ENCODE results near the gene GNAO1.

The GNAO1 gene

GRCh38 chr16:56348168-56349085 lies 157.1 kb downstream of the GNAO1 start:
- DNase-seq (ENCODE audit: low read depth in 2 of 2) = no peak

- no peak for DNase-seq (ENCODE audit: low read depth in 2 of 2)
Measured at GRCh38 chr16:56349086-56349415, 157.8 kb downstream of the GNAO1 start.

DNA sequence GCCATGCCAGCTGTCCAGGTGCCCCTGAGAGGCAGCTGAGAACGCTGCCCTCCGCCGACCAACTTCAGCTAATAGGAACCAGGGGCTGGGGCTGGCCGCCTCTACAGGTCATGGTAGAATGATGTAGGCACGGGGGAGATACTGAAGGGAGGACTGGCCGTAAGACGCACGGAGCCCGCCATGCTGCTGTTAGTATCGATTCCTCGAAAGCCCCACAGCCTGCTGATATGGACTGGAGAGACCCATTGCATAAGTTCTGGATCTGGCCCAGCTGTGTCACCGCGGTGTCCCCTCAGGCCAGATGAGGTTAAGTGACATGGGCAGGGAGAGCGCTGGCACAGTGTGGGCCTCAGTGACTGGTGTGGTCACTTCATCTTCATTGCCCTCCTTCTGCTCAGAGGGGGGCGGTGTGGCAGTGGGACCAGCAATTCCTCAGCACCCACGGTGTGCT lies 158.4 kb downstream of the GNAO1 start:
- DNase-seq (ENCODE audit: low read depth in 2 of 2) = no peak

DNA sequence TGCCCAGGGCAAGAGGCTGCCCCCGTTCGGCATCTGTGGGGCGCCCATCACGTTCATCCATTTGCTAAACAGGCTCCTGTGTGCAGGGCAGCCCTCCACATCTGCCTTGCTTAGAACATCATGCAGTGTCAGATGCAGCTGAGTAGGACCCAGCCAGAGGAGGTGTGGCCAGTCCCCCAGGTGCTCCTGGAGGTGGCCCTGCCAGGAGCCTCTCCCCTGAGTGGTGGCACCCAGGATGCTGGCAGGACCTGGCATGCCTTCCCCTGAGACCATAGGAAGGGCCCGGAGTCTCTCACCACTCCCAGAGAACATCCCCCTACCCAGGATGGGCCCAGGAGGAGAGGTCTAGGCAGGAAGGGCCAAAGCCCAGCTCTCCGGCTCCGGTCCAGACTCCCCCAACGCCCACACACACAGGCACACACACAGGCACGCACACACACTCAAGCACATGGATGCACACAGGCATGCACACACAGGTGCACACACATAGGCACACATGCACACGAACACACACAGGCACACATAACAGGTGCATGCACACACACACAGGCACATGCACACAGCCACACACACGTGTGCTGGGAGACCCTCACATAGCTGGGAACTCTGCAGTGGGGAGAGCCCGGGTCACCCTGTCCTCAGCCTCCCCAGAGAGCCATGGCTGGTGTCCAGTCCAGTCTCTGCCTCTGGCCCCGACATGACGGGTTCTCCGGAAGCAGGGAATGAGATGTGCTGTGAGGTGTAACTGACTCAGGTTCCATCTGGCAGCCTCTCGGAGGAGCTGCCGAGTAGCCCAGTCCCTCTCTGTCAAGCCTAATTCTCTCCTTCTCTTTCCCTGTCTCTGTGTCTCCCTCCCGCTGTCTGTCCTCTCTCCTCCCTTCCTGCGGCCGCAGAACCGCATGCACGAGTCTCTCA lies 159.5 kb downstream of the GNAO1 start:
- DNase-seq (ENCODE audit: low read depth in 2 of 2) = no peak

- DNase-seq (ENCODE audit: low read depth in 2 of 2) = no peak
Measured at GRCh38 chr16:56351481-56351880, 160.2 kb downstream of the GNAO1 start.

- DNase-seq (ENCODE audit: low read depth in 2 of 2) = no peak
Measured at GRCh38 chr16:56352351-56353053, 161.2 kb downstream of the GNAO1 start.

DNA sequence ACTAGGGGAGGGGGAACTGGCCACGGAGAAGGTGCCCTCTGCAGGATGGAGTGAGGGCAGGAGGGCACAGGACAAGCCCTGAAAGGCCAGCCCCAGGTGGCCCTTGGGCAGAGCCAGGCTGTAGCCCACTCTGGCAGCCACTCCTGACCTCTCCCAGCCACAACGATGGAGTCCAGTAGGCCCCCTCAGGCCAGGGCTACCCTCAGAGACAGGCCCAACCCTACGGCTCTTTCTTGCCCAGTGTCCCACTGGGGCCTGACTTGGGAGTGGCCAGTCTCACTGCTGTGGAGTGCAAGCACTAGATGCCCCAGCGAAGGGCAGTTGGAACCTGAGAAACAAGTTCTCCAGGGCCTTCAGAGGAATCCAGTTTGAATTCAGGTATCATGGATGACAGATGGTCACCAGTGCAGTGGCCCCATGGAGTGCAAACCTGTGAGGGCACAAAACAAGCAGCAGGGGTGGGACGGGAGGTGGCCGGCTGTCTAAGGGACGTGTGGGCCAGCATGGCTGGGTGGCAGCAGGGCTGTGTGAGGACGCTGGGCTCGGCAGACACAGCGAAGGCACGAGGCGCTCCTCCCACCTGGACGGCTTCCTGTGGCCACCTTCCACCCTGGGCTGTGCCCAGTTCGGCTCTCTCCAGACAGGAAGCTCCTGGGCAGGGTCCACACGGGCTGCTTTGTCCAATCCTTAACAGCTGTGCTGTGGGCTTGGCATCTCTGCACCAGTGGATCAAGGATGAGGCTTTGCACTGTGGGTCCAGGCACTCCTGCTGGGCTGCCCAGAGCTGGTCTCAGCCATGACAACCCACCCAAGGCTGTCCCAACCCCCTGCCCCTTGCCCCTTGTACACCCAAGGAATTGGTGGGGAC lies 162.0 kb downstream of the GNAO1 start:
- DNase-seq (ENCODE audit: low read depth in 2 of 2) = no peak

GRCh38 chr16:56354016-56354415 lies 162.7 kb downstream of the GNAO1 start:
- DNase-seq (ENCODE audit: low read depth in 2 of 2) = no peak

DNA sequence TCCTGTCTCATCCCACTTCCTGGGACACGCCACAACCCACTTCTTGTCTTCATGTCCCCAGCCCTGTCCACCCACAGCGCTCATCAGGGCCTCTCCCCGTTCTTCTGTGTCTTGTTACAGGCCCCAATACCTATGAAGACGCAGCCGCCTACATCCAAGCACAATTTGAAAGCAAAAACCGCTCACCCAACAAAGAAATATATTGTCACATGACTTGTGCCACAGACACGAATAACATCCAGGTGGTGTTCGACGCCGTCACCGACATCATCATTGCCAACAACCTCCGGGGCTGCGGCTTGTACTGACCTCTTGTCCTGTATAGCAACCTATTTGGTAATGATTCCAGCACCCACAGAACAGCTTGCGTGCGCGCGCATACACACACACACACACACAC lies 163.5 kb downstream of the GNAO1 start:
- no peak for DNase-seq (ENCODE audit: low read depth in 2 of 2)

- no peak for DNase-seq (ENCODE audit: low read depth in 2 of 2)
Measured at GRCh38 chr16:56355221-56355620, 163.9 kb downstream of the GNAO1 start.

DNA sequence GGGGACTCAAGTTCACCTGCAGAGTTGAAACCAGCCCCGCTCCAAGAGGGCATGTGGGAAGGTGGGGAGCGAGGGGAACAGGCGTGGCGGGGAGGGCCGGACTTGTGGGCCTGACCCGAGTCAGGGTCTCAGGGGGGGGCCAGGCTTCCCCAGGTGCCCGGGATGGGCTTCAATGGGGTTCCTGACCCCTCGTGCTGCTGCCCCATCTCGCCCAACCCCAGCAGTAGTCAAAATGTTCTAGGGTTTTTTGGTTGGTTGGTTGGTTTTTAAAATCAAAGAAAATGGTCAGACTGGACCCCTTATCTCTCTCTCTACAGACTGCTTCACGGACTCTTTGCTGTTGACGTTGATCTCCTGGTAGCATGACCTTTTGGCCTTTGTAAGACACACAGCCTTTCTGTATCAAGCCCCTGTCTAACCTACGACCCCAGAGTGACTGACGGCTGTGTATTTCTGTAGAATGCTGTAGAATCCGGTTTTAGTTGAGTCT lies 164.5 kb downstream of the GNAO1 start:
- DNase-seq (ENCODE audit: low read depth in 2 of 2) = no peak

DNA sequence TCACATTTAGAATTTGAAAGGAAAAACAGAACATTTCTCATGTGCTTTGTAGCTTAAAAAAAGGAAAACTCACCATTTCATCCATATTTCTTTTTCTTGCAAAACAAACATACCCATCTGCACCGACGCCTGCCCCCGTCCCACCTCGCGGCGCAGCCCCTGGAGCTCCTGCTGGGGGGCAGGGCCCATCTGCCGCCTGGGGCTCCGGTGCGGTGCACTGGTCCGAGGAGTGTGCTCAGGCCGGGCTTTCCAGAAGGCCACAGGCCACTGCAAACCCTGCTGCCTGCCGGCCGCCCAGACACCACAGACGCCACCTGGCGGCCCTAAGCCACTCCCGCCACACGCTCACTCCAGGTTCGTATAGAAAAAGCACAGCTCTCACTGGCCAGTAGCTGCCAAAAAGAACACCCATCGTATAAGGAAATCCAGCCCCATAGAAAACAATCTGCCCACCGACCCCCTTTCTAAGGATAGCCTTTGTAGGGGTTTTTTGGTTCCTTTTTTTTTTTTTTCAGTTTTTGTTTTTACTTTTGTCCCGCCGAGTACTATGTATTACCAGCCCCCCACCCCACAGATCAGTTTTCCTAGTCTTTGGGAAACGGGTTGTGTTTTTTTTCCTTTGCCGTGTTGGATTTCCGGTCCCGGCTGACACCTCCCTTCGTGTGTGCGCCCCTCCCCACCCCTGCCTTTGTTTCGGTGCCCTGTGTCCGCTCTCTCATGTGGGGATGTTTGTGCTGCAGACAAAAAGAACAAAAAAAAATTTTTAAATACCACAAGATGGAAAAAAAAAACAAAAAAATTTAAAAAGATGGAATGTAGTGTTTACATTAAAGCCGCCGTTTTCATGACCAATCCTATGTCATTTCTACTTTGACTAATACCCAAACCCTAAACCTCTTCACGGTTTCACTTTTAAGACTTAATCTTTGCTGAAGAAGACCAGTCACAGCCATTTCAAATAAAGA lies 165.3 kb downstream of the GNAO1 start:
- peak; percentile 45 to 46 for DNase-seq (ENCODE audit: low read depth in 2 of 2)

GRCh38 chr16:56357241-56357764 lies 166.0 kb downstream of the GNAO1 start:
- DNase-seq (ENCODE audit: low read depth in 2 of 2) = peak; percentile 15 to 25

- no peak for DNase-seq (ENCODE audit: low read depth in 2 of 2)
Measured at GRCh38 chr16:56357765-56358322, 166.6 kb downstream of the GNAO1 start.

DNA sequence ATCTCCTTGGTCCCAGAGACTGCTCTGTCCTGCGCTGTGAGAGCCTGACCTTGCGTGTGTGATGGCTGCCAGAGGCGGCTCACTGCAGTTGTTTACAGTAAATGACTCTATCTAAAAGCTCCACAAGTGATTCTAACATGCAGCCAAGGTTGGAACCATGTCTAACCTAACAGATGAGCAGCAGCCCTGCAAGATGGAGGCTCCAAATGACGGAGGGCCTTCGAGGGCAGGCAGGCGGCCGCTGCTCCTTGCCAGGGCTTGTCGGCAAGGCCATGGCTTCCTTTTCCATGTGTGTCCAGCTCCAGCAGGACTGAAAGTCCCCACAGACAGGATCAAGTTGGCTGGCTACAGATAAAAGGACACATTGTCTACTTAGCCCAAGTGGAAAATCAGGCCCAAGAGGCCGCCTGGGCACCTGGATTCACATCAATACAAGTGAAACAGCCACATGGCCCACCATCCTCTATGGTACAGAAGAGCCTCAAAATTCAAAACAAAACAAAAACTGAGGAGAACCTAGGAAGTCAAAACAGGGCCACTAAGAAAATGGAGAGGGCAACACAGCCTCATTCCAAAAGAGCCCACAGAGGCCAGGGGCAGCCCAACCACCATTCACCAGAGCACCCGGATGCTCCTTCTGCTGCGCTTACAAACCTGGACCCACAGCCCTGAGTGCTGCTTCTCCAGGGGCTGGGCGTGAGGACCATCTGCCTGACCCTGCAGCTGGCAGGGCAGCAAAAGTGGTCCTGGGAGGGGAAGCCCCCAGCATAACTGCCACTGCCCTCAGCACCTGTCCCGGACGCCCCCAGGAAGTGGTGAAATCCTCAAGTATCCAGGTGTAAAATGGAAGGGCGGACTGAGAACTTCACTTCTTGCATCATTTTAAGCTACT lies 169.1 kb downstream of the GNAO1 start:
- DNase-seq (ENCODE audit: low read depth in 2 of 2) = no peak

DNA sequence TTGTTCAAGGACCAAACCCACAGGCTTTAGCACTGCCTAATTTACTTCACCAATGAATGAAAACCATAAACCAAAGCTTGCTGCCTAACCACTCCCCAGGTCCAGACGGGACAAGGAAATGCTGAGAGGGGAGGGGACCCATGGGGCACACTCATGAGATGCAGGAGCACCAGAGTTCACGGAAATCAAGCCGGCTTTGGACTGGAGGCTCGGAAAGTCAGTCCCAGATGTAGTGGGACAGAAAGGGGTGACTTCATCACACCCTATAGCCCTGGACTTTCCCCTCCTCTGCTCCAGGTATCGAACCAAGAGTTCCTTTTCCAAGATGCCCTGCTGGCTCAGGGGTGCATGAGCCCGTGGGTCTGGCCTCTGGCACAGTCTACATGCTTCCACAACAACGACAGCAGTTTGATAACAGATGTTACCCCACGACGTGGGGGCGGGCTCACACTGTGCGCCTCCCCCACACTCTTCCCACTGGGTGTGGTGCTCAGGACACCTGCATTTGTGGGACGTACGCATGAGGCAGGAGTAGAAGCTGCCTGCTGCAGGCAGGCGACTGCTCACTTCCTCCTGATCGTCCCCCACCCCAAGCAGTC lies 170.9 kb downstream of the GNAO1 start:
- no peak for DNase-seq (ENCODE audit: low read depth in 2 of 2)

GRCh38 chr16:56362706-56363105 lies 171.4 kb downstream of the GNAO1 start:
- no peak for DNase-seq (ENCODE audit: low read depth in 2 of 2)

All from fibroblast of skin of left biceps (primary cell).